Suprapubic skin (tissue), 4 donors: ENCODE measurements around the gene PFDN2. TPM values are rescaled to one million over a fixed set of nuclear protein-coding genes. Genes with fewer than 3 reads are reported as not detected.

Experiments
- DNase-seq, 2 donors: peaks; one replicate each; pipeline ENCODE4 v3.0.0-alpha.2; 2019; ENCODE audit warnings: low spot score in 2 of 2
- H3K27ac ChIP-seq: fragments of 200-600 bp; sonication (generic); one replicate; pipeline ENCODE4 v1.5.1; 2019
- H3K27me3 ChIP-seq: fragments of 200-600 bp; sonication (generic); one replicate; pipeline ENCODE4 v1.5.1; 2019
- H3K36me3 ChIP-seq: fragments of 200-600 bp; sonication (generic); one replicate; pipeline ENCODE4 v1.5.1; 2019
- H3K4me1 ChIP-seq: fragments of 200-600 bp; sonication (generic); one replicate; pipeline ENCODE4 v1.5.1; 2019
- H3K4me3 ChIP-seq: fragments of 200-600 bp; sonication (generic); one replicate; pipeline ENCODE4 v1.5.1; 2019; ENCODE audit warnings: mild to moderate bottlenecking
- H3K9me3 ChIP-seq: fragments of 200-600 bp; sonication (generic); one replicate; pipeline ENCODE4 v1.5.1; 2019
- EP300 ChIP-seq: sonication (generic); formaldehyde crosslinking; IDR thresholded peaks from one replicate; pipeline ENCODE4 v1.6.1; 2017; ENCODE audit warnings: antibody characterized with exemption
- POLR2A ChIP-seq, 2 donors: fragments of 450-650 bp; IDR thresholded peaks; one replicate each; pipeline ENCODE4 v1.6.1; 2017; ENCODE audit warnings: antibody characterized with exemption in 2 of 2, mild to moderate bottlenecking in 2 of 2, moderate library complexity in 2 of 2
- POLR2AphosphoS5 ChIP-seq, 3 donors: sonication (generic); formaldehyde crosslinking; IDR thresholded peaks; one replicate each; pipeline ENCODE4 v1.6.1; 2017; ENCODE audit warnings: antibody characterized with exemption in 3 of 3
- WGBS: methylation state at CpG from one replicate; pipeline ENCODE4 v1.1.5; 2018; 5-methylcytosine and 5-hydroxymethylcytosine counted together
- total RNA-seq, 4 donors: library from RNA; depleted of rRNA; stranded (reverse); fragments of >200 nt; gene quantifications; one replicate each; pipeline ENCODE4 v1.1.0, GENCODE V29; 2016
- TF ChIP-seq, protein P1 (sequence below), 2 donors: fragments of 200-600 bp in 1 of 2; fragments of 450-650 bp in 1 of 2; sonication (generic) in 1 of 2; IDR thresholded peaks; one replicate each; pipeline ENCODE4 v1.5.1; 2016 to 2019; ENCODE audit warnings: antibody characterized with exemption in 2 of 2, mild to moderate bottlenecking in 1 of 2, moderate library complexity in 1 of 2

The PFDN2 gene
- total RNA-seq, 4 donors from 2014 or later, result 21.3 to 33.9 (median 27.1) TPM

DNA sequence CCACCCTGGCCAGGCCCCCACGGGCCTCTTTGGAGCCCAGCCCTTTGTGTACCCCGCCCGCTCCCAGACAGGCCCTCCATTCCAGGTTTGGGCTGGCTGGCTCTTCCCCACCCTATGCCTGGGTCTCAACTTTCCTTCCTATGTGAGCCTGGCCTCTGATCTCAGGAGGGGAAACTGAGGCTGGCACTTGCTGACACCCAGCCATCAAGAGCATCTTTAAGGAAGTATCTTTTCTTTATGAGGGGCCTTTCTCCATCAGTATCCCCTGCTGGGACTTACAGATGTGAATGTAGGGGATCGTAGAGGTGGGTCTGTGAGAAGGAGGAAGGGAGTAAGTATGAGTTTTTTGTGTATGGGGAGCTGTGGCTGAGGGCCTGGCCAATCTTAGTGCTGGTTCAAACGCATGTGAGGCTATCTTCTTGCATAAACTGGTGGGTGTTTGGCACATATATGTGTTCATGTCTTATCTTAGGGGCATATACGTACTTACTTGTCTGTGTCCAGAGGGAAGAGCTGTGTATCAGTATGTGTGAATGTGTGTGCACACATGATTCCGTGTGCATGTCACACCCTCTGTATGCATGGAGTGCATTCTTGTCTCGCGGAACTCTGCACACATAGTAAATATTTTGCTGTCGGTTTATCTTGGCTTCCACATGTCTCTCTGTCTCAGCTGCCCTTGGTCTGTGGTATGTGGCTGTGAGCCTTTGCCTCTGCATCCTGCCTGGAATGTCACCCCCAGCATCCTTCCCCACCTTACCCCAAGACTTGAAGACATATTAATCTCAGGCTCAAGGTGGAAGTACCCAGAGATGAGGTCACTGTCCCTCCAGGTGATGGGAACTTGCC lies 33.9 kb downstream of the PFDN2 start:
- Histone ChIP-seq H3K27me3 (no peaks in the 10 kb centered on the region), H3K27ac (peak overlapping the region; percentile 92), H3K4me3 (peak overlapping the region; percentile 45), H3K36me3 (no peaks in the 10 kb centered on the region), H3K9me3 (no peaks in the 10 kb centered on the region), H3K4me1 (peaks cover 58% of the 10 kb centered on the region)
- 73% methylated on average over 7 of the region's 10 CpGs for WGBS
- TF ChIP-seq, protein P1, sequence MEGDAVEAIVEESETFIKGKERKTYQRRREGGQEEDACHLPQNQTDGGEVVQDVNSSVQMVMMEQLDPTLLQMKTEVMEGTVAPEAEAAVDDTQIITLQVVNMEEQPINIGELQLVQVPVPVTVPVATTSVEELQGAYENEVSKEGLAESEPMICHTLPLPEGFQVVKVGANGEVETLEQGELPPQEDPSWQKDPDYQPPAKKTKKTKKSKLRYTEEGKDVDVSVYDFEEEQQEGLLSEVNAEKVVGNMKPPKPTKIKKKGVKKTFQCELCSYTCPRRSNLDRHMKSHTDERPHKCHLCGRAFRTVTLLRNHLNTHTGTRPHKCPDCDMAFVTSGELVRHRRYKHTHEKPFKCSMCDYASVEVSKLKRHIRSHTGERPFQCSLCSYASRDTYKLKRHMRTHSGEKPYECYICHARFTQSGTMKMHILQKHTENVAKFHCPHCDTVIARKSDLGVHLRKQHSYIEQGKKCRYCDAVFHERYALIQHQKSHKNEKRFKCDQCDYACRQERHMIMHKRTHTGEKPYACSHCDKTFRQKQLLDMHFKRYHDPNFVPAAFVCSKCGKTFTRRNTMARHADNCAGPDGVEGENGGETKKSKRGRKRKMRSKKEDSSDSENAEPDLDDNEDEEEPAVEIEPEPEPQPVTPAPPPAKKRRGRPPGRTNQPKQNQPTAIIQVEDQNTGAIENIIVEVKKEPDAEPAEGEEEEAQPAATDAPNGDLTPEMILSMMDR (IDR thresholded peaks at IDR 0.05), result no peak
- TF ChIP-seq POLR2AphosphoS5 (IDR thresholded peaks at IDR 0.05), result no peak
- no peak for TF ChIP-seq POLR2A (IDR thresholded peaks at IDR 0.05)
- no peak for TF ChIP-seq EP300
- no peak for DNase-seq

DNA sequence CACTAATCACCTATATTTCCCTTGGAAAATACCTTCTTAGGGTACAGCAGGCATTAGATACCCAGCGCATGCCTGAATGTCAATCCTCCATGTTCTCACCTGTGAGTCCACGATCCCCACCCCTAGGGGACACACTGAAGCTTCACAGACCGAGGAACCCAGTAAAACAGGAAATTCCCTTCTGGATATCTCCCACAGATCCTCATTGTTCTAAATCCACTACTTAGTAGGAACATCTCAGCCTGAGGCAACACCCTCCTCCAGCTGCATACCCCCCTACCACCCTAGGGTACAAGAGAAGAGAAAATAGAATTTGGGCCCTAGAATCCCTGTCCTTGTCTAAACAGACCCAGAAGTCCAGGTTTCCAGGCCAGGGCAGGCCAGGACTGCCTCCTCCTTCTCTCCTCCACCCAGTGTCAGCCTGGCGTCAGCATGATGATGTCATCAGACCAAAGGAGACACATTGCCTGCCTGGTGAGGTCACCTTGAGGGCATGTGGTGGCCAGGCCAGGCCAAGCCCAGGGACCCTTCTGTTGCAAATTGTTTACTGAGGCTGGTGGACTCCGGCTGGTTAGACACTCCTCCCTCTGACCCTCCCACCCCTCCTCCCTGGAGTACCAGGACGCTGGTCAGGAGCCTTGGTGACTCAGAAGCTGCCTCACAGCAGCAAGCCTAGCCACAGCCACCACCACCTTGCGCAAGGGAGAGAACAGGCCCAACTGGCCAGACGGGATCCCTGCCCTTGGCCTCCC lies 34.7 kb downstream of the PFDN2 start:
- Histone ChIP-seq H3K4me3 (peak overlapping the region; percentile 45), H3K27me3 (no peaks in the 10 kb centered on the region), H3K9me3 (no peaks in the 10 kb centered on the region), H3K27ac (peak overlapping the region; percentile 92), H3K4me1 (peaks cover 57% of the 10 kb centered on the region), H3K36me3 (no peaks in the 10 kb centered on the region)
- peak; percentile 91 to 95 for DNase-seq
- TF ChIP-seq POLR2A (IDR thresholded peaks at IDR 0.05) (no peak), POLR2AphosphoS5 (IDR thresholded peaks at IDR 0.05) (peak; percentile 18 to 97 (median 94)), EP300 (no peak)
- TF ChIP-seq, protein P1 (IDR thresholded peaks at IDR 0.05), result no peak
- 38% methylated on average over 5 of the region's 8 CpGs for WGBS

DNA sequence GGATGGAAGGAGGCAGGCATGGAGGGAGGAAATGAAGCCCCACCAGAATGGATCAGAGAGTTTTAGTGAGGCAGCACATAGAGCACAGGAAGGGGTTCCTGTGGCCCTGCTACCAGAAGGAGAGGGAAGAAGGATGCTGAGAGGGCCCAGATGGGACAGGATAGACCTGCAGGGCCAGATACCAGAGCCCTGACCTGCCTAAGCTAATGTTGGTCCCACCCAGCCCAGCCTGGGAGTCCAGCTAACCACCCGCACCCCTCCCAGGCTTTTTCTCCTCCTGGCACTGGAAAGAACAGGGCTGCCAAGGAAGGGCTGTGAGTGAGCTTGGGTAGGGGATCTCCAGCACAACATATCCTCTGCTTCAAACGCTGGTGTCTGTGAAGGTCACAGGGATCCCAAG lies 35.4 kb downstream of the PFDN2 start:
- Histone ChIP-seq H3K36me3 (no peaks in the 10 kb centered on the region), H3K4me1 (peaks cover 57% of the 10 kb centered on the region), H3K27ac (peak overlapping the region; percentile 92), H3K9me3 (no peaks in the 10 kb centered on the region), H3K27me3 (no peaks in the 10 kb centered on the region), H3K4me3 (no peak overlapping the region)
- 65% methylated on average over 2 of the region's 2 CpGs for WGBS
- DNase-seq, result no peak
- TF ChIP-seq EP300 (no peak), POLR2A (IDR thresholded peaks at IDR 0.05) (no peak), POLR2AphosphoS5 (IDR thresholded peaks at IDR 0.05) (no peak)

DNA sequence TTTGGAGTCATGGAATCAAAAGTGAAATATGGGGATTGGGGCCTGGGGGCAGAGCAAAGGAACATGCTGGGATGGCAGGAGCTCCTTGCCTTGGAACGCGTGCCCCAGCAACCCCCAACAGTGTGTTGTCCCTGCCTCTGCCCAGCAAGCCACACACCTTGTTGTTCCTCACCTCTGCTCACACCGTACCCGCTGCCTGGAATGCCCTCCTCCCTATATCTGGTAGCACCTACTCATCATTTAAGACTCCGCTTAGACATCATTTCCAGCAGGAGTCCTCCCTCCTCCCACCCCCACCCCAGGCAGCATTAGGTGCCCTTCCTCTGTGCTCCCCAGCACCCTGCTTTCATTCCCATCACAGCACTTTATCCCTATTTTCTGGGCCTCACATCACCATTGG lies 36.3 kb downstream of the PFDN2 start:
- TF ChIP-seq EP300, result no peak
- TF ChIP-seq POLR2A (IDR thresholded peaks at IDR 0.05), result no peak
- no peak for TF ChIP-seq POLR2AphosphoS5 (IDR thresholded peaks at IDR 0.05)
- TF ChIP-seq, protein P1 (IDR thresholded peaks at IDR 0.05), result no peak
- no peak for DNase-seq
- Histone ChIP-seq H3K36me3 (no peaks in the 10 kb centered on the region), H3K9me3 (no peaks in the 10 kb centered on the region), H3K27ac (peak overlapping the region; percentile 92), H3K4me3 (no peak overlapping the region), H3K4me1 (peaks cover 57% of the 10 kb centered on the region), H3K27me3 (no peaks in the 10 kb centered on the region)
- WGBS, result 96% methylated on average over 5 of the region's 5 CpGs

DNA sequence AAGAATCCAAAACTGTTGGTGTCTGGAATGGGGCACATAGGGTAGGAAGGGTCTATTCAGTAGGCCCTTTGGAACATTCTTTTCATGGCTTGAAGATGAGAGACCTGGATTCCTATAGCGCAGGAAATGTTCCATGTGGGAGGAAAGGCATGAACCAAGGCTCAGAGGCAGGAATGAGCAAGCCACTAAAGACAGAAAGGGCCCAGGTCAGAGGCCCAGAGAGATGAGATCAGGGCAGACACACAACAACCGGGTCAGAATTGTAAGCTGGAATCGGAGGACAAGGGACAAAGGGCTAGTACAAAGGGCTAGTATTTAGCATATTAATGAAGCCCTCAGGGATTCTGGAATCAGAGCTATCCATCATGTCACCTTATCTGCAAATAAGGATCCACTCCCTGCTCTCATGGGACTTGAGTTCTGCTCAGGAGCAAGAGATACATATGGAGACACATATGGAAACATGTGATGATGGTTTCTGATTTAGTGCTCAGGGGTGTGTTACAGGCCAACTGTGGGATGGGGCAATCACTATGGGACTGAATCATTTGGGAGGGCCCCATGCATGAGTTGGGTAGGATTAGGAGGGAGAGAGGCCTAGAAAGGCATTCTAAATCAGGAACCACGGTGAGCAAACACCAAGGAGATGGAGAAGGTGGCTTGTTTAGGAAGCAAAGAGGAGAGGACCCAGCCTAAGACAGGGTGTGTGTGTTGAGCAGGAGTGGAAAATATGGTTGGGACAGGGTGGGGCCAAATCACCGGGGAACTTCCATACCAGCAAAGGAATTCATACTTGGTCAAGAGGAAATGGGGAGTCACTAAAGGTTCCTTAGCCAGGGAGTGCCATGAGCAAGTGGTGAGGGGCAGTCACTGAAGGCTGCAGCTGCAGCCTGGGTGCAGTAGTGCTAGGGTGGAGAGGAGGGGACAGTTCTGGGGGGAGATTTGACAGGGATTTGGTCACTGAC lies 37.1 kb downstream of the PFDN2 start:
- H3K27ac ChIP-seq, result peak overlapping the region; percentile 92
- no peak overlapping the region for H3K4me3 ChIP-seq
- H3K4me1 ChIP-seq, result peaks cover 57% of the 10 kb centered on the region
- 65% methylated on average over 5 of the region's 5 CpGs for WGBS
- no peaks in the 10 kb centered on the region for H3K27me3 ChIP-seq
- TF ChIP-seq POLR2AphosphoS5 (IDR thresholded peaks at IDR 0.05) (no peak), EP300 (no peak), POLR2A (IDR thresholded peaks at IDR 0.05) (no peak)
- TF ChIP-seq, protein P1 (IDR thresholded peaks at IDR 0.05), result no peak
- H3K36me3 ChIP-seq, result no peaks in the 10 kb centered on the region
- no peak for DNase-seq
- no peaks in the 10 kb centered on the region for H3K9me3 ChIP-seq
